Tibial nerve (tissue), 4 donors: Measurements from ENCODE around the gene INPP4B. TPM values are rescaled to one million over a fixed set of nuclear protein-coding genes. Genes with fewer than 3 reads are reported as not detected.

Experiments used
- DNase-seq, 2 donors: peaks; one replicate each; pipeline ENCODE4 v3.0.0-alpha.2; 2019; ENCODE audit warnings: low spot score in 2 of 2
- H3K27ac ChIP-seq, 4 donors: fragments of 200-600 bp; sonication (generic) in 3 of 4; one replicate each; pipeline ENCODE4 v1.5.1; 2017 to 2019; ENCODE audit warnings: mild to moderate bottlenecking in 1 of 4
- H3K27me3 ChIP-seq, 2 donors: fragments of 200-600 bp; sonication (generic) in 1 of 2; one replicate each; pipeline versions ENCODE4 v1.5.1 to v1.6.0; 2017 to 2019
- H3K36me3 ChIP-seq, 3 donors: fragments of 200-600 bp; sonication (generic); one replicate each; pipeline ENCODE4 v1.5.1; 2018 to 2019
- H3K4me1 ChIP-seq, 4 donors: fragments of 200-600 bp; sonication (generic) in 3 of 4; one replicate each; pipeline ENCODE4 v1.5.1; 2017 to 2019
- H3K4me3 ChIP-seq, 4 donors: fragments of 200-600 bp; sonication (generic) in 3 of 4; one replicate each; pipeline ENCODE4 v1.5.1; 2017 to 2019; ENCODE audit warnings: mild to moderate bottlenecking in 1 of 4, moderate library complexity in 1 of 4
- H3K9me3 ChIP-seq, 4 donors: fragments of 200-600 bp; sonication (generic) in 3 of 4; one replicate each; pipeline ENCODE4 v1.5.1; 2017 to 2019
- CTCF ChIP-seq, 5 experiments: fragments of 200-600 bp in 3 of 5; fragments of 450-650 bp in 2 of 5; sonication (generic) in 3 of 5; IDR thresholded peaks; one replicate each; pipeline ENCODE4 v1.5.1; 2016 to 2019; ENCODE audit warnings: antibody characterized with exemption in 5 of 5, mild to moderate bottlenecking in 3 of 5, moderate library complexity in 2 of 5
- EP300 ChIP-seq, 2 donors: sonication (generic); formaldehyde crosslinking; IDR thresholded peaks; one replicate each; pipeline ENCODE4 v1.6.1; 2017; ENCODE audit warnings: antibody characterized with exemption in 2 of 2, mild to moderate bottlenecking in 1 of 2
- POLR2A ChIP-seq, 2 donors: fragments of 450-650 bp; IDR thresholded peaks; one replicate each; pipeline ENCODE4 v1.6.1; 2017; ENCODE audit warnings: antibody characterized with exemption in 2 of 2, mild to moderate bottlenecking in 2 of 2, moderate library complexity in 2 of 2
- WGBS, 2 donors: methylation state at CpG; one replicate each; pipeline ENCODE4 v1.1.5; 2018; 5-methylcytosine and 5-hydroxymethylcytosine counted together
- total RNA-seq, 4 donors: library from RNA; depleted of rRNA; stranded (reverse); fragments of >200 nt; gene quantifications; one replicate each; pipeline ENCODE4 v1.1.0, GENCODE V29; 2016

INPP4B gene
- total RNA-seq, 4 donors from 2014 or later, result 16.3 to 32.4 (median 24.8) TPM

DNA sequence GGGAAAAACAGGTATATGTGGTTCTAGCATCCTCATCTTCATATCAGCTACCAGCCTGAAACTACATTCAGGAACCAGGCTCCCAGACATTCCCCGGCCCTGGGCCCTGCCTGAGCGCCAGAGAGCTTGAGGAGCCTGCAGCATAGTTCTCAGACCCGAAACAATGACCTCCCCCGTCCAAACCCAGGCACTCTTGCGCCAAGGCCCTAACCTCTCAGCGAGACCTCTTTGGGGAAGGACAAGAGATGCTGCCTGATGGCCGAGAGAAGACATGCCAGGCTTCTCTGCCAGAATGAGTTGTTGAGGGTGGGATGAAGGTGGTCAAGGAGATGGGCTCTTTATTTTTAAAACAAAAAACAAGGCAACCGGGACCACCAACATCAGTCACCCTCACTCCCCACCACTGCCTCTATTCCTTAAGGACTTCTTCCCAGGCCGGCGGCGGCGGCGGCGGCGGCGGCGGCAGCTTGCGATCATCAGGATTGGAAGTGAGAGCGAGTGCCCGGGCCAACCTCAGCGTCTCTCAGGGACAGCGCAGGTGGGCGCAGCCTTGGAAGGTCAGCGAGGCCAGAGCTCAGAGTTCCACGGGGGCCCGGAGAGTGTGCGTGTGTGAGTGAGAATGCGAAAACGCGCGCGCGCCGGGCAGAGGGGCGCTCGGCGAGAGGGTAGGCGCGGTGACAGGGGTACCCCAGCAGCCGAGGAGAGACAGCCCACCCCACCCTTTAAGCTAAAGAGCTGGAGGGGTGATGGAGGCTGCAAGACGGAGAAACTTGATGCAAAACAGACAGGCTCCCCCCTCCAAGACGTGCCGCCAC is 601 bp downstream of the INPP4B start:
- Histone ChIP-seq H3K4me3 (peak overlapping the region; percentile 47 to 68 (median 60)), H3K27ac (peak overlapping the region; percentile 44 to 75 (median 56)), H3K27me3 (no peaks in the 10 kb centered on the region), H3K4me1 (peaks cover 0 to 31% (median 0%) of the 10 kb centered on the region in 4 donors), H3K9me3 (no peaks in the 10 kb centered on the region), H3K36me3 (no peaks in the 10 kb centered on the region)
- TF ChIP-seq POLR2A (IDR thresholded peaks at IDR 0.05) (no peak), EP300 (IDR thresholded peaks at IDR 0.05) (no peak), CTCF (IDR thresholded peaks at IDR 0.05) (no peak)
- DNase-seq, result peak in 1 of 2 donors; percentile 8
- 6% methylated on average over 39 to 40 of the region's 43 CpGs for WGBS, 2 donors

- H3K27ac ChIP-seq, result peak overlapping the region in 1 of 4 donors; percentile 75
- 59 to 80% methylated on average over 1 of the region's 1 CpG for WGBS, 2 donors
Measured at GRCh38 chr4:142844782-142845181, 1.3 kb downstream of the INPP4B start.

DNA sequence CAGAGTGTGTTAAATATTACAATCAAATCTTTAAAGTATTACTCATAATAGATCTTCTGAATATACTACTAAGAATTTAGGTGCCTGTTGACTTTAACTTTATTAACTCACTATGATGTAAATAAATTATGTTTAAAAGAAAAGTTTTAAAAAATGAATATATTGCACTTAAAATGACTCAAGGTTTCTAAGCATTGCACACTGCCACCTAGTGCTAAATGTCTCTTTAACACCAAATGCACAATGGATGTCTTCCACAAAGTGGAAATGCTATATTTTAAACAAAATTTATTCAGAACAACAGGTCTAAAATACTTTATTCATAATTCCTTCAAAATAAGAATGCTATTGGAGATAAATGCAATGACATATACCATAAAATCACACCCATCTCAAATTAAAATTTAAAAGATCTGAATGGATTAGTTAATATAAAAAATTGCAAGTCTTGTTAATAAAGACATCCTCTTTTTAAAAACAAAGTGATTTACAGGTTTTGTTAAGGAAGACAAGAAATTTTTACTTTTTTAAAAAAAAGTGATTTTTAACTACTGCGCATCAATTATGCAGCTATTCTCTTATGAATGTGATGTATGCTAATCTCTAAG is 5.5 kb downstream of the INPP4B start:
- TF ChIP-seq CTCF (IDR thresholded peaks at IDR 0.05) (peak; percentile 36 to 65 (median 55)), EP300 (IDR thresholded peaks at IDR 0.05) (no peak)
- no peak for DNase-seq
- H3K27me3 ChIP-seq, result no peaks in the 10 kb centered on the region
- H3K4me1 ChIP-seq, result peaks cover 0 to 14% (median 0%) of the 10 kb centered on the region in 4 donors
- H3K36me3 ChIP-seq, result no peaks in the 10 kb centered on the region
- no peak overlapping the region for H3K27ac ChIP-seq
- no peaks in the 10 kb centered on the region for H3K9me3 ChIP-seq
- H3K4me3 ChIP-seq, result no peak overlapping the region
- 85 to 92% methylated on average over 1 of the region's 1 CpG for WGBS, 2 donors

More at GRCh38 chr4:142844782-142845181, 1.3 kb downstream of the INPP4B start:
- no peaks in the 10 kb centered on the region for H3K27me3 ChIP-seq
- peak overlapping the region in 1 of 4 donors; percentile 60 for H3K4me3 ChIP-seq
- TF ChIP-seq CTCF (IDR thresholded peaks at IDR 0.05) (no peak), EP300 (IDR thresholded peaks at IDR 0.05) (no peak), POLR2A (IDR thresholded peaks at IDR 0.05) (no peak)
- H3K36me3 ChIP-seq, result no peaks in the 10 kb centered on the region
- peaks cover 0 to 31% (median 0%) of the 10 kb centered on the region in 4 donors for H3K4me1 ChIP-seq
- DNase-seq, result no peak
- no peaks in the 10 kb centered on the region for H3K9me3 ChIP-seq

DNA sequence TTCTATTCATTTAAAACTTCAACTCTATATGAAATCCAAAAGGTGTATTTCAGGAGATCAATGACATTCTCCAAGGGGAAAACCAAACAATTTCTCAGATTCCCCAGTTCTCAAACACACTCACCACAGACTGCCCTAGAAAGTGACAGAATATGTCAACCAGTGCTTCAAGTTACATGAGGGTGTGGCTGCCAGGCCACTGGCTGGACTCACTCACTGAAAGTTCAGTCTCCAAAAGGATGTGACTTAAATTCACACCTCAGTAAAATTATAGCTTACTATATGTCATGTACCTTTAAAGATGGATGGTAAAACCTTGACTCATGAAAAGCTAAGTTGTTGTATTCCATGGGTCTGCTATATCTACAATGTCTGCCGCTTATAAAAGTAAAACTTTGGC is 7.3 kb downstream of the INPP4B start:
- Histone ChIP-seq H3K4me1 (no peaks in the 10 kb centered on the region), H3K4me3 (no peak overlapping the region), H3K27ac (no peak overlapping the region), H3K27me3 (no peaks in the 10 kb centered on the region), H3K36me3 (no peaks in the 10 kb centered on the region), H3K9me3 (no peaks in the 10 kb centered on the region)
- WGBS, 2 donors, result 94 to 100% methylated on average over 1 of the region's 1 CpG
- TF ChIP-seq EP300 (IDR thresholded peaks at IDR 0.05) (no peak), CTCF (IDR thresholded peaks at IDR 0.05) (no peak), POLR2A (IDR thresholded peaks at IDR 0.05) (no peak)
- DNase-seq, result no peak

DNA sequence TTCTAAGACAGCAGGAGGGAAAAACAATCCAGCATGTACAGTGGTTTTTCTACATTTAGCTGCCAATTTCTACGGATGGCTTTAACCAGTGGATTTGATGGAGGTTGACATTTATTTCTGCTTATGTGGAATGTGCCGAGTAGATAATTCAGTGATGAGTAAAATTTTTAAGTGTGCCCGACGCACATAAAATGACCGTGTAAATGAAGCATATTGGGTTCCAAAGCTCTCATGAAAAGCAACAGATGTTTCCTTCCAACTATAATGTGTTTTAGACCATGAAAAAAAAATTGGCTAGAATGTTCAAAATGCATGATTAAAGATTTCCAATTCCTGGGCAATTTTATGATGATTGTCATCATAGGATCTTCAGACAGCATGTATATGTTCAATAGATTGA is 14.1 kb downstream of the INPP4B start:
- WGBS, 2 donors, result 78 to 83% methylated on average over 5 of the region's 5 CpGs
- TF ChIP-seq POLR2A (IDR thresholded peaks at IDR 0.05) (no peak), CTCF (IDR thresholded peaks at IDR 0.05) (no peak), EP300 (IDR thresholded peaks at IDR 0.05) (no peak)
- Histone ChIP-seq H3K4me1 (no peaks in the 10 kb centered on the region), H3K27ac (no peak overlapping the region), H3K9me3 (no peaks in the 10 kb centered on the region), H3K4me3 (no peak overlapping the region), H3K27me3 (no peaks in the 10 kb centered on the region), H3K36me3 (no peaks in the 10 kb centered on the region)
- DNase-seq, result no peak
